Lung (tissue), 12 donors: Measurements from ENCODE around the gene DHRS12. TPM values are rescaled to one million over a fixed set of nuclear protein-coding genes. Genes with fewer than 3 reads are reported as not detected.

ENCODE experiments used
- ATAC-seq: fragments of 200-7000 bp; cut with Tn5 transposase; one replicate; pipeline ENCODE4 v1.9.1; 2020; ENCODE audit warnings: moderate number of reproducible peaks; ENCODE audit not compliant: insufficient read depth, low FRiP score
- DNase-seq, 3 donors: peaks; one replicate each; pipeline ENCODE4 v3.0.0-alpha.2; 2013 to 2017
- H3K27ac ChIP-seq, 2 donors: one replicate each; pipeline ENCODE4 v1.5.1; 2013; ENCODE audit warnings: mild to moderate bottlenecking in 2 of 2, moderate library complexity in 2 of 2, control low read depth in 1 of 2, inconsistent platforms in 1 of 2, low read depth in 1 of 2, low read length in 1 of 2
- H3K27me3 ChIP-seq, 3 donors: one replicate each; pipeline ENCODE4 v1.5.1; 2013; ENCODE audit warnings: low read length in 2 of 3; ENCODE audit not compliant: control insufficient read depth in 3 of 3, insufficient read depth in 3 of 3
- H3K36me3 ChIP-seq, 4 donors: one replicate each; pipeline ENCODE4 v1.5.1; 2013; ENCODE audit warnings: low read length in 4 of 4, mild to moderate bottlenecking in 1 of 4, moderate library complexity in 1 of 4; ENCODE audit not compliant: control insufficient read depth in 4 of 4, insufficient read depth in 4 of 4
- H3K4me1 ChIP-seq, 5 donors: one replicate each; pipeline ENCODE4 v1.5.1; 2013; ENCODE audit warnings: low read length in 5 of 5, mild to moderate bottlenecking in 2 of 5, moderate library complexity in 1 of 5; ENCODE audit not compliant: control insufficient read depth in 5 of 5, insufficient read depth in 5 of 5
- H3K4me3 ChIP-seq: one replicate; pipeline ENCODE4 v1.5.1; 2013; ENCODE audit warnings: mild to moderate bottlenecking, control low read depth, moderate library complexity
- H3K9ac ChIP-seq, 2 donors: one replicate each; pipeline ENCODE4 v1.5.1; 2013; ENCODE audit warnings: low read length in 2 of 2, control low read depth in 1 of 2; ENCODE audit not compliant: insufficient read depth in 1 of 2
- H3K9me3 ChIP-seq, 4 donors: one replicate each; pipeline ENCODE4 v1.5.1; 2013; ENCODE audit warnings: low read length in 3 of 4, mild to moderate bottlenecking in 1 of 4, moderate library complexity in 1 of 4; ENCODE audit not compliant: control insufficient read depth in 4 of 4, insufficient read depth in 3 of 4
- CTCF ChIP-seq: IDR thresholded peaks from 2 replicates; pipeline ENCODE4 v1.5.1; 2012; ENCODE audit warnings: mild to moderate bottlenecking; ENCODE audit errors: control extremely low read depth, extremely low read depth
- WGBS, 2 donors: extraction: QIAGEN DNeasy Blood & Tissue Kit; methylation state at CpG; one replicate each; pipeline ENCODE4 v1.1.7; 2013; 5-methylcytosine and 5-hydroxymethylcytosine counted together
- polyA plus RNA-seq, 2 donors: library from polyadenylated mRNA; stranded (reverse); fragments of 200-250 nt; gene quantifications; one replicate each; pipeline ENCODE4 v1.2.1, GENCODE V29; 2013
- total RNA-seq, 2 donors: library from RNA; depleted of rRNA in 1 of 2; stranded (reverse); fragments of >200 nt in 1 of 2; gene quantifications; one replicate each; pipeline ENCODE4 v1.2.1, GENCODE V29; 2014 to 2021
- donor health status: control.
- donor health status: control.
- donor health status: Bipolar disorder and iron deficiency.
- donor health status: healthy.
- donor health status: DM: yes; HTN: yes; CAD: no.

The DHRS12 gene
- total and polyA plus RNA-seq, 4 donors: 8.5 to 17.9 (median 12.0) TPM

- H3K4me1 ChIP-seq: no peaks in the 10 kb centered on the region
- ATAC-seq (no peak), DNase-seq (no peak)
- no peak overlapping the region for H3K9ac ChIP-seq
- TF ChIP-seq CTCF: no peak
- no peak overlapping the region for H3K27ac ChIP-seq
- no peaks in the 10 kb centered on the region for H3K27me3 ChIP-seq
- H3K4me3 ChIP-seq: no peak overlapping the region
- 96 to 98% methylated on average over 9 of the region's 9 CpGs for whole genome bisulfite sequencing, 2 donors
- H3K9me3 ChIP-seq: peaks cover 0 to 6% (median 3%) of the 10 kb centered on the region in 4 donors
- peaks cover 0 to 19% (median 10%) of the 10 kb centered on the region in 4 donors for H3K36me3 ChIP-seq
Measured at GRCh38 chr13:51747438-51748434, 56.2 kb downstream of the DHRS12 start.

GRCh38 chr13:51746802-51747201, 57.2 kb downstream of the DHRS12 start:
- ATAC-seq: no peak
- no peak for TF ChIP-seq CTCF
- Histone ChIP-seq H3K4me3 (no peak overlapping the region), H3K36me3 (peaks cover 0 to 14% (median 6%) of the 10 kb centered on the region in 4 donors), H3K27ac (no peak overlapping the region), H3K9me3 (peaks cover 0 to 6% (median 3%) of the 10 kb centered on the region in 4 donors), H3K9ac (no peak overlapping the region), H3K4me1 (no peaks in the 10 kb centered on the region), H3K27me3 (no peaks in the 10 kb centered on the region)
- 83 to 84% methylated on average over 2 of the region's 2 CpGs for WGBS, 2 donors
- DNase-seq: no peak

DNA sequence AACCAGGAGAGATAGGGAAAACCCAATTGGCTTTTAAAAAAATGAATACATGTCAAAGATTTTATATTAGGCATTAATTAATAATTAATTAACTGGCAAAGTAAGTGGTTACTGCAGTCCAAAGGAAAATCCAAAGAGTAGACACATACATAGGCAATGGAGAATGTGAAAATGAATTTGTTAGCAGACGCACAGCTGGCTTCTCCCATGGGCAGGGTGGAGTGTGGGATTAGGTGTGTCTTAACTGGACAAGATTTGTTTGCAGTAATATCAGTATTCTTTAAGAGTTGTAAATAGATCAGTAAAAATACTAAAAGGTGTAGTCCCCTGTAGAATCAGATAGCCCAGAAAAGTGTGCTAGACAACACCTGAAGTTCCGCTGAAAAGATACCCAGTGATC, 58.7 kb downstream of the DHRS12 start:
- WGBS, 2 donors: 98 to 99% methylated on average over 2 of the region's 2 CpGs
- DNase-seq (no peak), ATAC-seq (no peak)
- H3K27ac ChIP-seq: no peak overlapping the region
- no peak overlapping the region for H3K9ac ChIP-seq
- H3K36me3 ChIP-seq: peaks cover 0 to 19% (median 5%) of the 10 kb centered on the region in 4 donors
- TF ChIP-seq CTCF: no peak
- H3K4me3 ChIP-seq: no peak overlapping the region
- no peaks in the 10 kb centered on the region for H3K27me3 ChIP-seq
- H3K9me3 ChIP-seq: peaks cover 0 to 6% (median 3%) of the 10 kb centered on the region in 4 donors
- H3K4me1 ChIP-seq: peaks cover 0 to 4% (median 0%) of the 10 kb centered on the region in 5 donors
